ENCODE data around the gene WNK1. TPM values are rescaled to one million over a fixed set of nuclear protein-coding genes. Genes with fewer than 3 reads are reported as not detected.

Gene WNK1
- total and polyA plus RNA-seq, 2 of the 8 experiments (the other 6 are each of a cell fraction or from before 2014, with no cell fraction given) = 88.2 to 157 TPM

DNA sequence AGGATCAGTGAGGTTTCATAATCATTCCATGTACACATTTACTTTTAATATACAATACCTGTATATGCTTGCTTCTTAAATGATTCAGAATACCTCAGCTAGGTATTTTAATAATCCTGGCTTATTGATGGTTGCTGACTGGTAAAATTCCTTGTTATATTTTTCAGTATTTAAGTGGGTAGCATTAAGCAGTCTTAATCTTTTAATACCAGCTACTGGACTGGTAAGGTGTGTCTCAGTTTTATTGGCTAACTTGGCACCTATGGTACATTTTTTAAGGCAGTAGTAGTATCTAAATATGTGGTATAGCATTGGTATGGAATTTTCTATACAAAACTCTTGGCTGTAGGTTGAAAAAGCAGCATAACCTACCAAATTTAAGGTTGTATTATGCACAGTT lies 100.5 kb downstream of the WNK1 start:
- H4K20me1 ChIP-seq (replicated peaks in 1 of 2; ENCODE audit: control insufficient read depth in 1 of 2, insufficient read depth in 2 of 2, low read length in 2 of 2) = peaks cover 0 to 2% of the 10 kb centered on the region in 2 experiments
- no peak overlapping the region for H3K23ac ChIP-seq (ENCODE audit: insufficient read length)
- no peak overlapping the region for H3K27ac ChIP-seq (ENCODE audit: low read depth, low read length)
- H2BK5ac ChIP-seq (ENCODE audit: low read depth, low read length) = no peak overlapping the region
- no peak overlapping the region for H2AFZ ChIP-seq (ENCODE audit: low read length)
- no peak overlapping the region for H2BK120ac ChIP-seq (replicated peaks; ENCODE audit: low read depth, low read length)
- no peak for DNase-seq (ENCODE audit: low read depth in 1 of 2, low spot score in 2 of 2)
- peaks cover 3 to 12% (median 5%) of the 10 kb centered on the region in 4 experiments; a peak in 5 of 8 replicates for H3K36me3 ChIP-seq (ENCODE audit: control insufficient read depth in 2 of 4, insufficient read depth in 4 of 4, low read length in 3 of 4)
- H3K9ac ChIP-seq (replicated peaks in 1 of 4; ENCODE audit: extremely low read depth in 1 of 4, low read depth in 3 of 4, low read length in 3 of 4) = no peak overlapping the region
- no peak for FAIRE-seq
- H3K4me1 ChIP-seq (replicated peaks in 1 of 4; ENCODE audit: control insufficient read depth in 3 of 4, insufficient read depth in 4 of 4, low read length in 3 of 4) = no peaks in the 10 kb centered on the region
- H2BK12ac ChIP-seq (ENCODE audit: low read depth, low read length) = no peak overlapping the region
- H4K91ac ChIP-seq (replicated peaks; ENCODE audit: insufficient read length, low read length) = no peak overlapping the region
- POLR2A ChIA-PET (ENCODE audit: partially characterized antibody) = interaction anchor here (0.7 kb wide), 1 partner anchor 46 kb away, joined by 5 read pairs; no protein-coding TSS in a partner anchor
- H3K23me2 ChIP-seq (ENCODE audit: low read depth, low read length) = no peaks in the 10 kb centered on the region
- peaks cover 0 to 1% (median 0%) of the 10 kb centered on the region in 4 experiments; a peak in 1 of 7 replicates for H3K27me3 ChIP-seq (replicated peaks in 1 of 4; ENCODE audit: control insufficient read depth in 3 of 4, extremely low read depth in 1 of 4, insufficient read depth in 3 of 4, low read length in 3 of 4)
- H3K4ac ChIP-seq (replicated peaks; ENCODE audit: insufficient read length, low read depth, low read length) = no peak overlapping the region
- no peak overlapping the region for H3K56ac ChIP-seq (replicated peaks; ENCODE audit: insufficient read length, low read depth, low read length)
- no peaks in the 10 kb centered on the region for H3K9me3 ChIP-seq (ENCODE audit: insufficient read depth in 2 of 2, low read depth in 1 of 2, low read length in 1 of 2)
- CTCF ChIA-PET (ENCODE audit: partially characterized antibody) = interaction anchor here (1.2 kb wide), 1 partner anchor 306 kb away, joined by 5 read pairs; no protein-coding TSS in a partner anchor
- H3K79me1 ChIP-seq (ENCODE audit: low read depth, low read length) = no peaks in the 10 kb centered on the region
- no peak overlapping the region for H4K5ac ChIP-seq (ENCODE audit: insufficient read length, low read depth, low read length)
- H3K18ac ChIP-seq (ENCODE audit: extremely low read depth, low read length) = no peak overlapping the region
- no peak overlapping the region for H3K4me2 ChIP-seq (ENCODE audit: insufficient read depth in 1 of 2, low read depth in 2 of 2, low read length in 2 of 2)
- no peak overlapping the region for H3K4me3 ChIP-seq (ENCODE audit: extremely low read depth in 1 of 4, insufficient read depth in 2 of 4, low read depth in 3 of 4, low read length in 4 of 4)
- no peak overlapping the region for H2BK20ac ChIP-seq (ENCODE audit: low read length)
- no peak overlapping the region for H2BK15ac ChIP-seq (ENCODE audit: low read length)
- H4K8ac ChIP-seq (ENCODE audit: extremely low read depth, insufficient read depth, low read length) = no peak overlapping the region
- H3K79me2 ChIP-seq (ENCODE audit: control insufficient read depth in 1 of 2, insufficient read depth in 2 of 2, low read length in 2 of 2) = peaks cover 0 to 19% of the 10 kb centered on the region in 2 experiments; a peak in 2 of 4 replicates
- no peak overlapping the region for H3K14ac ChIP-seq (ENCODE audit: insufficient read length)
- no peak overlapping the region for H2AK5ac ChIP-seq (ENCODE audit: low read depth, low read length)
- TF ChIP-seq ZNF274 (IDR thresholded peaks at IDR 0.05; ENCODE audit: borderline replicate concordance, extremely low read depth, low read length) (no peak), RBBP5 (IDR thresholded peaks at IDR 0.05; ENCODE audit: borderline replicate concordance, low read depth, low read length) (no peak)

All from H1 (cell line).